HepG2 (cell line): ENCODE measurements around the gene TPI1. TPM values are rescaled to one million over a fixed set of nuclear protein-coding genes. Genes with fewer than 3 reads are reported as not detected.

ENCODE experiments used
- CBFB ChIP-seq: sonication (generic); formaldehyde crosslinking; IDR thresholded peaks from 2 replicates; pipeline ENCODE4 v1.4.0; 2020; ENCODE audit warnings: missing genetic modification reagents
- CBX2 ChIP-seq, 2 experiments: fragments of 200-600 bp in 1 of 2; sonication (generic); formaldehyde crosslinking in 1 of 2; IDR thresholded peaks; 2 replicates each; pipeline versions ENCODE4 v1.7.0 to v1.8.1; 2018 to 2022; ENCODE audit warnings: low read depth in 2 of 2, low read length in 1 of 2, mild to moderate bottlenecking in 1 of 2, missing genetic modification reagents in 1 of 2
- NFE2L2 ChIP-seq: fragments of 150-350 bp; IDR thresholded peaks from 2 replicates; pipeline ENCODE4 v1.6.1; 2014; ENCODE audit warnings: low read length
- SATB2 ChIP-seq: sonication (generic); formaldehyde crosslinking; IDR thresholded peaks from 2 replicates; pipeline ENCODE4 v1.5.0; 2020; ENCODE audit warnings: missing genetic modification reagents
- SRF ChIP-seq: IDR thresholded peaks from 2 replicates; pipeline ENCODE4 v1.6.1; 2011; ENCODE audit warnings: mild to moderate bottlenecking, low read depth, low read length, moderate library complexity
- SRSF1 ChIP-seq: fragments of 200-400 bp; formaldehyde crosslinking; optimal IDR thresholded peaks from 2 replicates; pipeline ENCODE3; 2017; ENCODE audit warnings: mild to moderate bottlenecking, low read depth, low read length, moderate library complexity
- TAF15 ChIP-seq: fragments of 200-400 bp; formaldehyde crosslinking; IDR thresholded peaks from one replicate; pipeline ENCODE4 v1.6.1; 2018; ENCODE audit warnings: mild to moderate bottlenecking, low read depth, low read length; ENCODE audit not compliant: poor library complexity, severe bottlenecking
- TCF7L2 ChIP-seq: IDR thresholded peaks from 2 replicates; pipeline ENCODE4 v1.6.1; 2011; ENCODE audit warnings: mild to moderate bottlenecking, low read depth, low read length, moderate library complexity
- TRIM24 ChIP-seq: sonication (generic); formaldehyde crosslinking; IDR thresholded peaks from 2 replicates; pipeline ENCODE4 v1.8.0; 2022; ENCODE audit warnings: mild to moderate bottlenecking, missing genetic modification reagents
- ZBTB26 ChIP-seq: IDR thresholded peaks from 2 replicates; pipeline ENCODE4 v1.6.1; 2016; ENCODE audit warnings: missing compliant biosample characterization, missing genetic modification reagents, borderline replicate concordance
- ZFP90 ChIP-seq: sonication (generic); formaldehyde crosslinking; IDR thresholded peaks from 2 replicates; pipeline ENCODE4 v1.8.0; 2022; ENCODE audit warnings: missing genetic modification reagents, mild to moderate bottlenecking, inconsistent platforms, borderline replicate concordance
- ZNF317 ChIP-seq: sonication (generic); formaldehyde crosslinking; IDR thresholded peaks from 2 replicates; pipeline ENCODE4 v1.5.0; 2020; ENCODE audit warnings: mild to moderate bottlenecking, missing genetic modification reagents
- ZNF563 ChIP-seq: sonication (generic); formaldehyde crosslinking; IDR thresholded peaks from 2 replicates; pipeline ENCODE4 v1.8.0; 2022; ENCODE audit warnings: mild to moderate bottlenecking, moderate library complexity, missing genetic modification reagents
- ZNF737 ChIP-seq: sonication (generic); formaldehyde crosslinking; IDR thresholded peaks from 2 replicates; pipeline ENCODE4 v1.5.0; 2020; ENCODE audit warnings: missing genetic modification reagents, mild to moderate bottlenecking, borderline replicate concordance
- polyA plus RNA-seq, 8 experiments: library from polyadenylated mRNA; depleted of rRNA in 3 of 8; stranded (reverse) in 7 of 8; unstranded in 1 of 8; fragments of >200 nt; fragmentation: Illumina TruSeq in 4 of 8; extraction: Trizol in 4 of 8; gene quantifications; 2 replicates each; pipeline versions ENCODE4 v1.2.1 to v1.2.3, GENCODE V29; 2011 to 2016; ENCODE audit warnings: low read depth in 4 of 8, missing spikeins in 1 of 8, mixed read lengths in 1 of 8; ENCODE audit not compliant: insufficient read depth in 1 of 8
- total RNA-seq, 5 experiments: library from RNA; depleted of rRNA; stranded (reverse); fragments of >200 nt; fragmentation: Illumina TruSeq; extraction: Trizol; gene quantifications; 2 replicates each; pipeline ENCODE4 v1.2.3, GENCODE V29; 2016; ENCODE audit warnings: low read depth in 1 of 5
- TF ChIP-seq, protein P1 (sequence below): IDR thresholded peaks from 2 replicates; pipeline ENCODE4 v1.6.1; 2016; ENCODE audit warnings: low read depth
- TF ChIP-seq, protein P2 (sequence below): sonication (generic); formaldehyde crosslinking; IDR thresholded peaks from 2 replicates; pipeline ENCODE4 v1.5.0; 2020; ENCODE audit warnings: mild to moderate bottlenecking, low read depth, missing genetic modification reagents, borderline replicate concordance
- TF ChIP-seq, protein P3 (sequence below): sonication (generic); formaldehyde crosslinking; conservative IDR thresholded peaks from 2 replicates; pipeline ENCODE4 v1.8.0; 2022; ENCODE audit warnings: low read depth, missing genetic modification reagents
- TF ChIP-seq, protein P4 (sequence below): sonication (generic); formaldehyde crosslinking; IDR thresholded peaks from 2 replicates; pipeline ENCODE4 v1.4.0; 2020; ENCODE audit warnings: missing genetic modification reagents, borderline replicate concordance

The TPI1 gene
- total and polyA plus RNA-seq, 2 of the 13 experiments (the other 11 are each of a cell fraction or from before 2014, with no cell fraction given) = 945 to 2,535 TPM

DNA sequence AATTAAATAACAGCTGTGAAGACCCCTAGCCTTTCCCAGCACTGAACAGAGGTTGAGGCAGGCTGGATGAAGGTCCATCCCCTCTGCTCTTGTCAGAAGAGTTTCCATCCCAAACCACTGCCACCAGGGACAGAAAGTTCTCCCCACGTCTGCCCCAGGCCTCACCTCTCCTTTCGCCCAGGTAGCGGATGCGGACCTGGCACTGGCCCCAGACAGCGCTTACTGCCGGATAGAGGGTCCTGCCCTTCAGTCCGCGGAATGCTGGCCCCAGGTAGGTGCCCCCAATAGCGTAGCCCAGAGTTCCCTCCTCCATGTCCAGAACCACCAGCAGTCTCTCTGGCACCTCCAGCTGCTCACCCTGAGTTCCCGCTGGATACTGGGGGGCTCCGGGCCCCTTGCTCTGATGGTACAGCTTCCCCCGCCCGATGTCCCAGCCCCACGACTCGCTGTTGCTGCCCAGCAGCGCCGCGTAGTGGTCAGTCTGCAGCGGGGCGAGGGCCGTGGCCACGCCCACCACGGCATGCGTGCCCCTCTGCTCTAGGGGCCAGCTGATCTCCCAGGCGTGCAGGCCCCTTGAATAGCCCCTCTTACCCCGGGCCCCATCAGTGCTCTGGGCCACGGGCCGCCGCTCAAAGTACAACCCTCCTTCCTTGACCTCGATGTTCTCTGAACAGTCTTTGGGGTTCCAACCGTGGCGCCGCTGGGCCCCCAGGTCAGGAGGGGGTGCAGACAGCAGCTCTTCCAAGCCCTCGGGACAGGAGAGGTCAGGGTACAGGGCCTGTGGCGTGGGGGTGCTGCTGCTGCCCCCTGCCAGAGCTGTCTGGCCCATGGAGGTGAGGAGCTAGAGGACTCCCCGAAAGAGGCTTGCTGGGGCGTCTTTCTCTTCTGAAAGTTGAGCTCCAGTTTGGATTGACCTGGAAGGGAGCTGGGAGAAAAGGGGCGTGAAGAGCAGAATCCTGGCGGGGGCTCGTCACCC is 5.0 kb downstream of the TPI1 start (continued):
- TF ChIP-seq, protein P1, sequence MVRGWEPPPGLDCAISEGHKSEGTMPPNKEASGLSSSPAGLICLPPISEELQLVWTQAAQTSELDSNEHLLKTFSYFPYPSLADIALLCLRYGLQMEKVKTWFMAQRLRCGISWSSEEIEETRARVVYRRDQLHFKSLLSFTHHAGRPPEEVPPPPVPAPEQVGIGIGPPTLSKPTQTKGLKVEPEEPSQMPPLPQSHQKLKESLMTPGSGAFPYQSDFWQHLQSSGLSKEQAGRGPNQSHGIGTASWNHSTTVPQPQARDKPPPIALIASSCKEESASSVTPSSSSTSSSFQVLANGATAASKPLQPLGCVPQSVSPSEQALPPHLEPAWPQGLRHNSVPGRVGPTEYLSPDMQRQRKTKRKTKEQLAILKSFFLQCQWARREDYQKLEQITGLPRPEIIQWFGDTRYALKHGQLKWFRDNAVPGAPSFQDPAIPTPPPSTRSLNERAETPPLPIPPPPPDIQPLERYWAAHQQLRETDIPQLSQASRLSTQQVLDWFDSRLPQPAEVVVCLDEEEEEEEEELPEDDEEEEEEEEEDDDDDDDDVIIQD (CRISPR knock-in tag) = peak; percentile 11; the same call in 1 of the 2 replicates
- TF ChIP-seq ZNF563 (CRISPR knock-in tag) = peak; percentile 76
- 0 out of 2 replicates have a peak, but pooled peaks have one; percentile 37 for TF ChIP-seq ZNF737 (CRISPR knock-in tag)
- TF ChIP-seq NFE2L2 = no peak
- TF ChIP-seq CBX2 (IDR thresholded peaks at IDR 0.05; ENCODE audit: low read depth, low read length) = no peak
- TF ChIP-seq CBX2 (CRISPR knock-in tag; IDR thresholded peaks at IDR 0.05; ENCODE audit: low read depth) = no peak
- no peak for TF ChIP-seq SATB2
- TF ChIP-seq ZBTB26 (CRISPR knock-in tag) = no peak; the same call in 1 of the 2 replicates
- TF ChIP-seq, protein P2, sequence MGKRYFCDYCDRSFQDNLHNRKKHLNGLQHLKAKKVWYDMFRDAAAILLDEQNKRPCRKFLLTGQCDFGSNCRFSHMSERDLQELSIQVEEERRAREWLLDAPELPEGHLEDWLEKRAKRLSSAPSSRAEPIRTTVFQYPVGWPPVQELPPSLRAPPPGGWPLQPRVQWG (CRISPR knock-in tag) = no peak
- TF ChIP-seq CBFB = peak; percentile 73
- TF ChIP-seq ZNF317 (CRISPR knock-in tag) = no peak
- peak; percentile 76 for TF ChIP-seq TAF15
- TF ChIP-seq, protein P3, sequence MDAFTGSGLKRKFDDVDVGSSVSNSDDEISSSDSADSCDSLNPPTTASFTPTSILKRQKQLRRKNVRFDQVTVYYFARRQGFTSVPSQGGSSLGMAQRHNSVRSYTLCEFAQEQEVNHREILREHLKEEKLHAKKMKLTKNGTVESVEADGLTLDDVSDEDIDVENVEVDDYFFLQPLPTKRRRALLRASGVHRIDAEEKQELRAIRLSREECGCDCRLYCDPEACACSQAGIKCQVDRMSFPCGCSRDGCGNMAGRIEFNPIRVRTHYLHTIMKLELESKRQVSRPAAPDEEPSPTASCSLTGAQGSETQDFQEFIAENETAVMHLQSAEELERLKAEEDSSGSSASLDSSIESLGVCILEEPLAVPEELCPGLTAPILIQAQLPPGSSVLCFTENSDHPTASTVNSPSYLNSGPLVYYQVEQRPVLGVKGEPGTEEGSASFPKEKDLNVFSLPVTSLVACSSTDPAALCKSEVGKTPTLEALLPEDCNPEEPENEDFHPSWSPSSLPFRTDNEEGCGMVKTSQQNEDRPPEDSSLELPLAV = no peak
- TF ChIP-seq, protein P4, sequence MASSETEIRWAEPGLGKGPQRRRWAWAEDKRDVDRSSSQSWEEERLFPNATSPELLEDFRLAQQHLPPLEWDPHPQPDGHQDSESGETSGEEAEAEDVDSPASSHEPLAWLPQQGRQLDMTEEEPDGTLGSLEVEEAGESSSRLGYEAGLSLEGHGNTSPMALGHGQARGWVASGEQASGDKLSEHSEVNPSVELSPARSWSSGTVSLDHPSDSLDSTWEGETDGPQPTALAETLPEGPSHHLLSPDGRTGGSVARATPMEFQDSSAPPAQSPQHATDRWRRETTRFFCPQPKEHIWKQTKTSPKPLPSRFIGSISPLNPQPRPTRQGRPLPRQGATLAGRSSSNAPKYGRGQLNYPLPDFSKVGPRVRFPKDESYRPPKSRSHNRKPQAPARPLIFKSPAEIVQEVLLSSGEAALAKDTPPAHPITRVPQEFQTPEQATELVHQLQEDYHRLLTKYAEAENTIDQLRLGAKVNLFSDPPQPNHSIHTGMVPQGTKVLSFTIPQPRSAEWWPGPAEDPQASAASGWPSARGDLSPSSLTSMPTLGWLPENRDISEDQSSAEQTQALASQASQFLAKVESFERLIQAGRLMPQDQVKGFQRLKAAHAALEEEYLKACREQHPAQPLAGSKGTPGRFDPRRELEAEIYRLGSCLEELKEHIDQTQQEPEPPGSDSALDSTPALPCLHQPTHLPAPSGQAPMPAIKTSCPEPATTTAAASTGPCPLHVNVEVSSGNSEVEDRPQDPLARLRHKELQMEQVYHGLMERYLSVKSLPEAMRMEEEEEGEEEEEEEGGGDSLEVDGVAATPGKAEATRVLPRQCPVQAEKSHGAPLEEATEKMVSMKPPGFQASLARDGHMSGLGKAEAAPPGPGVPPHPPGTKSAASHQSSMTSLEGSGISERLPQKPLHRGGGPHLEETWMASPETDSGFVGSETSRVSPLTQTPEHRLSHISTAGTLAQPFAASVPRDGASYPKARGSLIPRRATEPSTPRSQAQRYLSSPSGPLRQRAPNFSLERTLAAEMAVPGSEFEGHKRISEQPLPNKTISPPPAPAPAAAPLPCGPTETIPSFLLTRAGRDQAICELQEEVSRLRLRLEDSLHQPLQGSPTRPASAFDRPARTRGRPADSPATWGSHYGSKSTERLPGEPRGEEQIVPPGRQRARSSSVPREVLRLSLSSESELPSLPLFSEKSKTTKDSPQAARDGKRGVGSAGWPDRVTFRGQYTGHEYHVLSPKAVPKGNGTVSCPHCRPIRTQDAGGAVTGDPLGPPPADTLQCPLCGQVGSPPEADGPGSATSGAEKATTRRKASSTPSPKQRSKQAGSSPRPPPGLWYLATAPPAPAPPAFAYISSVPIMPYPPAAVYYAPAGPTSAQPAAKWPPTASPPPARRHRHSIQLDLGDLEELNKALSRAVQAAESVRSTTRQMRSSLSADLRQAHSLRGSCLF (CRISPR knock-in tag) = peak; percentile 84; the same call in 1 of the 2 replicates
- TF ChIP-seq ZFP90 = no peak
- TF ChIP-seq TCF7L2 = no peak
- no peak for TF ChIP-seq SRSF1
- no peak for TF ChIP-seq SRF
- no peak for TF ChIP-seq TRIM24 (CRISPR knock-in tag)
